AG04450 (cell line): ENCODE measurements around the gene CENPE. TPM values are rescaled to one million over a fixed set of nuclear protein-coding genes. Genes with fewer than 3 reads are reported as not detected.
A peak's percentile ranks its signal among the peaks of the same experiment; 100 is the strongest.

Experiments
- CTCF ChIA-PET: fragments of 300-600, 350-600 bp; formaldehyde crosslinking; extraction: SDS; loops from one replicate; lab custom pipeline; 2022; ENCODE audit warnings: antibody characterized with exemption, inconsistent platforms; lab: Charles Lee
- POLR2A ChIA-PET: fragments of 350-600 bp; formaldehyde crosslinking; extraction: SDS; loops from one replicate; lab custom pipeline; 2021; ENCODE audit warnings: antibody characterized with exemption, inconsistent platforms; lab: Yijun Ruan, JAX
- DNase-seq: peaks from one replicate; pipeline ENCODE4 v3.0.0-alpha.2; 2011; ENCODE audit warnings: low read depth, low spot score
- H3K27ac ChIP-seq: one replicate; pipeline ENCODE4 v1.5.1; 2012; ENCODE audit warnings: low read depth, low read length, control low read depth
- H3K27me3 ChIP-seq: one replicate; pipeline ENCODE4 v1.6.0; 2012; ENCODE audit warnings: low read length; ENCODE audit not compliant: control insufficient read depth, insufficient read depth
- H3K4me3 ChIP-seq: 2 replicates; pipeline ENCODE4 v1.5.1; 2011; ENCODE audit warnings: mild to moderate bottlenecking, low read depth, low read length, control low read depth
- H3K9me3 ChIP-seq: 2 replicates; pipeline ENCODE4 v1.5.1; 2012; ENCODE audit warnings: low read length; ENCODE audit not compliant: control insufficient read depth, insufficient read depth
- polyA plus RNA-seq: library from polyadenylated mRNA; depleted of rRNA; stranded (reverse); fragments of >200 nt; gene quantifications from 2 replicates; pipeline ENCODE4 v1.2.3, GENCODE V29; 2011
- TF ChIP-seq, protein P1 (sequence below): IDR thresholded peaks from 2 replicates; pipeline ENCODE4 v1.5.1; 2011; ENCODE audit warnings: low read depth, low read length, control low read depth, inconsistent platforms

Gene CENPE
- polyA plus RNA-seq, 1 experiment: 4.5 TPM

DNA sequence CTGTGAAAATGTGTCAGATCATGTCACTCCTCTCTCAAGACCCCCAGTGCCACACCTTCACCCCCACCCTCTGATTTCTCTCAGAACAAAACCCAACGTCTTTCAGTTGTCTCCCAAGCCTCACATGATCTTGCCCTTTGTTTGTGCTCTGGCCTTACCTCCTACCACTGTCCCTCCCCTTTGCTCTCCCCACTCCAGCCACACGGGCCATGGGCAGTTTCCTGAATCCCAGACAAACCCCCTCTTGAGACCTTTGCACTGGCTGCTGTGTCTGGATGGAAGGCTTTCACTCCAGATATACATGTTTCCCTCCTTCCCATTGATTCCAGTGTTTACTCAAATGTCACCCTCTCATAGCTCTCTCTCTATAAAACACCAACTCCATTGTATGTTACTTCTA, 3.6 kb upstream of the CENPE start:
- TF ChIP-seq, protein P1, sequence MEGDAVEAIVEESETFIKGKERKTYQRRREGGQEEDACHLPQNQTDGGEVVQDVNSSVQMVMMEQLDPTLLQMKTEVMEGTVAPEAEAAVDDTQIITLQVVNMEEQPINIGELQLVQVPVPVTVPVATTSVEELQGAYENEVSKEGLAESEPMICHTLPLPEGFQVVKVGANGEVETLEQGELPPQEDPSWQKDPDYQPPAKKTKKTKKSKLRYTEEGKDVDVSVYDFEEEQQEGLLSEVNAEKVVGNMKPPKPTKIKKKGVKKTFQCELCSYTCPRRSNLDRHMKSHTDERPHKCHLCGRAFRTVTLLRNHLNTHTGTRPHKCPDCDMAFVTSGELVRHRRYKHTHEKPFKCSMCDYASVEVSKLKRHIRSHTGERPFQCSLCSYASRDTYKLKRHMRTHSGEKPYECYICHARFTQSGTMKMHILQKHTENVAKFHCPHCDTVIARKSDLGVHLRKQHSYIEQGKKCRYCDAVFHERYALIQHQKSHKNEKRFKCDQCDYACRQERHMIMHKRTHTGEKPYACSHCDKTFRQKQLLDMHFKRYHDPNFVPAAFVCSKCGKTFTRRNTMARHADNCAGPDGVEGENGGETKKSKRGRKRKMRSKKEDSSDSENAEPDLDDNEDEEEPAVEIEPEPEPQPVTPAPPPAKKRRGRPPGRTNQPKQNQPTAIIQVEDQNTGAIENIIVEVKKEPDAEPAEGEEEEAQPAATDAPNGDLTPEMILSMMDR: no peak
- Histone ChIP-seq H3K27ac (no peak overlapping the region), H3K4me3 (no peak overlapping the region), H3K27me3 (no peaks in the 10 kb centered on the region), H3K9me3 (no peaks in the 10 kb centered on the region)
- DNase-seq: no peak
- ChIA-PET POLR2A (no interaction called here), CTCF (no interaction called here)

DNA sequence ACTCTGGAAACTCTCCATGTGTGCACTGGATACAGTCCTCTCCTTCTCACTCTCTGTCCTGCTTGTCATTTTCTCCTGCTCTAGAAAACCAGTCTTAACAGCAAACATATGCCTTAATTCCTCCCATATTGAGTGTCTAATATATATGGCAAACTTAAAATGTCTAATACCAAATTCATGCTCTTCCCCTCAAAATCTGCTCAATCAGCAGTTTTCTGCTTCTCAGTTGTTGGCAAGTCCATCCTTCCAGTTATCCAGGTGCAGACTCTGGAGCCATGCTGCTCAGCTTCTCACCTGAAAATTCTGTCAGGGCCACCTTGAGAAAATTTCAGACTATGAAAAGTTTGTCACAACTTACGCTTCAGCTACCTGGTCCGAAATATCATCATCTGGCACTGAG, 3.1 kb upstream of the CENPE start:
- TF ChIP-seq, protein P1: no peak
- CTCF ChIA-PET: no interaction called here
- POLR2A ChIA-PET: no interaction called here

DNA sequence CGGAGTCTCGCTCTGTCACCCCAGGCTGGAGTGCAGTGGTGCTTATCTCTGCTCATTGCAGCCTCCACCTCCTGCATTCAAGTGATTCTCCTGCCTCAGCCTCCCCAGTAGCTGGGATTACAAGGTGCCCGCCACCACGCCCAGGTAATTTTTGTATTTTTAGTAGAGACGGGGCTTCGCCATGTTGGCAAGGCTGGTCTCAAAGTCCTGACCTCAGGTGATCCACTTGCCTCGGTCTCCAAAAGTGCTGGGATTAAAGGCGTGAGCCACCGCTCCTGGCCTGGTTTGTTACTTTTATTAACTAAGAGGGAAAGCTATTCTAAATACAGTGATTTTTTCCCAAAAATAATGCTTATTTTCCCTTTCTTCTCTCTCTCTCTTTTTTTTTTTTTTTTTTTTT, 866 bp upstream of the CENPE start:
- no peaks in the 10 kb centered on the region for H3K27me3 ChIP-seq
- no peak overlapping the region for H3K27ac ChIP-seq
- H3K4me3 ChIP-seq: peak overlapping the region; percentile 79
- CTCF ChIA-PET: no interaction called here
- TF ChIP-seq, protein P1: no peak
- POLR2A ChIA-PET: no interaction called here
- H3K9me3 ChIP-seq: no peaks in the 10 kb centered on the region
- DNase-seq: no peak

More for the DNA sequence above, 3.1 kb upstream of the CENPE start:
- no peak for DNase-seq
- no peaks in the 10 kb centered on the region for H3K9me3 ChIP-seq
- no peak overlapping the region for H3K27ac ChIP-seq
- no peaks in the 10 kb centered on the region for H3K27me3 ChIP-seq
- no peak overlapping the region for H3K4me3 ChIP-seq

DNA sequence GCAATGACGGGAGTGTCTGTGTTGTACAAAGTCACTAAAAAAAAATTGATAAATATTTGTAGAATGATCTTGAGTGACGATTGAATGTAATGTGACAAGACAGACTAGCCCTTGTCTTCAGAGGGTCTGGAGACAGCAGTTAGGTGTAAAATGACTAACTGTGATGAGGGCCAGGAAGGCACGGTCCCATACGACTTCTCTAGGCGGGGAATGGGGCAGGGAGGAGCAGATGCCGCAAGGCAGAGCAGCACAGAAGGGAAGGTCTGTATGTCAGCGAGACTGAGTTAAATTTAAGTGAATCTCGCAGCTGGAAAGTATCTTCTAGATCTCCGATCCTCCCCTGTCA, 405 bp downstream of the CENPE start:
- Histone ChIP-seq H3K9me3 (no peaks in the 10 kb centered on the region), H3K27me3 (no peaks in the 10 kb centered on the region), H3K27ac (no peak overlapping the region), H3K4me3 (peak overlapping the region; percentile 79)
- TF ChIP-seq, protein P1: no peak
- DNase-seq: no peak
- ChIA-PET CTCF (interaction anchor here (1.3 kb wide), 1 partner anchor 23 kb away, joined by 3 read pairs; no protein-coding TSS in a partner anchor), POLR2A (no interaction called here)

DNA sequence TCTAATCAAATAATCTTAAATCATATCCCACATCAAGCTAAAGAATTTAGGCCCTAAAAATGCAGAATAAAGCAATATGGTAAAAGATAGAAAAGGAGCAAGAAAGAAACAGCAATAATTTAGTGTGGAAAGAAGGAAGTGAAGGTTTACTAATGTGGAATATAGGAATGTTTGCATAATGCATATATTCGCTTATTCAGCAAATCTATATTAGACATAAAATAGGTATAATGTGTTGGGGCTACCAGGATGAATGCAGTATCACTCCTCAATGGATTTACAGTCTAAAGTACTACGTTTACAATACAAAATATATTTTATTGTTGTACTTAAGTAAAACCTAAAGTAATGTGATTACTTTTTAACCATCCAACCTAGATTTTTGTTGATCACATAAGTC, 4.7 kb downstream of the CENPE start:
- ChIA-PET CTCF (interaction anchor here (0.5 kb wide), 1 partner anchor 744 kb away, joined by 3 read pairs; no protein-coding TSS in a partner anchor), POLR2A (no interaction called here)
- TF ChIP-seq, protein P1: no peak
- Histone ChIP-seq H3K4me3 (no peak overlapping the region), H3K9me3 (no peaks in the 10 kb centered on the region), H3K27me3 (no peaks in the 10 kb centered on the region), H3K27ac (no peak overlapping the region)
- no peak for DNase-seq
